NCI-H1417 (cell line): ENCODE results near the gene FGFRL1.

Experiments
- DNase-seq, 3 experiments: peaks; one replicate each; lab custom pipeline; 2025; lab: John Stamatoyannopoulos, UW

Gene FGFRL1

DNA sequence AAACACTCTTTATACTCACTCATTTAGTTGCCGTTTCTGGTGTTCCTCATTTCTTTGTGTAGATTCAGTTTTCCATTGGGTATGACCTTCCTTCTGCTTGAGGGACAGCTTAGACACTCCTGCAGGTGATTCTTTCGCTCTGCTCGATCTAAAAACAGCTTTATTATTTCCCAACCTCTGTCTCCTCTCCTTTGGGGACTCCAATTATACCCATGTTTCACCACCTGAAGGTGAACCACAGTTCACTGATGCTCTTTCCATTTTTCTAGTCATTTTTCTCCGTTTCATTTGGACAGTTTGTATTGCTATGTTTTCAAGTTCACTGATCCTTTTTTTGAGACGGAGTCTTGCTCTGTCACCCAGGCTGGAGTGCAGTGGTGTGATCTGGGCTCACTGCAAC, 4.6 kb upstream of the FGFRL1 start:
- DNase-seq, result no peak

DNA sequence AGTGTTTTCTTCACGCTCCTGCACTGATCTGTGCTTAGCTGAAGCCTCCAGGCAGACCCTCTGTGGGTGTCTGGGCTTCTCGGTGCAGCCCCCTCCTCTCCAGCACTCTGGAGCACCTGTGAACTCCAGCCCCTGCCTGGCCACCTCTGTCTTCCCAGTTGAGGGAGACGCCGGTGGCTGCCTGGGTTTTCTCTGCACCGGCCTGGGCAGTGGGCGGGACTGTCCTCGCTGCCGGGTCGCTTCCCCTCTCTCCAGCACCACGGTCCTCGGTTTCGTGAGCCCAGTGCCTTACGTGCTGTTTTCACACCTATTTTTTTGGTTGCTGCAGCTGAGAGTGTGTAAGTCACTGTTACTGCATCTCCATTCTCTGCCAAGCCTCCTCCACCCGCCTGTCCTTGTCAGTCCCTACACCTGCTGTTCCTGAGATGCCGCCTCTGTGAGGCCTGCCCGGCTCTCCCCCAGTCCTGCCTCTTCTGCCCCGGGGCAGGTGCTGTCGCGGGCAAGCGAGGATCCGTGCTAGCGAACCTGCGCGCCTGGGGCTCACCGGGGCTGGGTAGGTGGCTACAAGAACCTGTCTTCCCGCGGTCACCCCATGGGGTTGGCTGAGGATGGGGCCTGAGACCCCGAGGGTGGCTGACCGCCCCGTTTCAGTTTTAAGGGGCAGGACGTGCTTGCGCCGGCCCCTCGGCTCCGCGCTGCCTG, 2.4 kb upstream of the FGFRL1 start:
- peak in 2 of 3 experiments; percentile 31 to 50 for DNase-seq

DNA sequence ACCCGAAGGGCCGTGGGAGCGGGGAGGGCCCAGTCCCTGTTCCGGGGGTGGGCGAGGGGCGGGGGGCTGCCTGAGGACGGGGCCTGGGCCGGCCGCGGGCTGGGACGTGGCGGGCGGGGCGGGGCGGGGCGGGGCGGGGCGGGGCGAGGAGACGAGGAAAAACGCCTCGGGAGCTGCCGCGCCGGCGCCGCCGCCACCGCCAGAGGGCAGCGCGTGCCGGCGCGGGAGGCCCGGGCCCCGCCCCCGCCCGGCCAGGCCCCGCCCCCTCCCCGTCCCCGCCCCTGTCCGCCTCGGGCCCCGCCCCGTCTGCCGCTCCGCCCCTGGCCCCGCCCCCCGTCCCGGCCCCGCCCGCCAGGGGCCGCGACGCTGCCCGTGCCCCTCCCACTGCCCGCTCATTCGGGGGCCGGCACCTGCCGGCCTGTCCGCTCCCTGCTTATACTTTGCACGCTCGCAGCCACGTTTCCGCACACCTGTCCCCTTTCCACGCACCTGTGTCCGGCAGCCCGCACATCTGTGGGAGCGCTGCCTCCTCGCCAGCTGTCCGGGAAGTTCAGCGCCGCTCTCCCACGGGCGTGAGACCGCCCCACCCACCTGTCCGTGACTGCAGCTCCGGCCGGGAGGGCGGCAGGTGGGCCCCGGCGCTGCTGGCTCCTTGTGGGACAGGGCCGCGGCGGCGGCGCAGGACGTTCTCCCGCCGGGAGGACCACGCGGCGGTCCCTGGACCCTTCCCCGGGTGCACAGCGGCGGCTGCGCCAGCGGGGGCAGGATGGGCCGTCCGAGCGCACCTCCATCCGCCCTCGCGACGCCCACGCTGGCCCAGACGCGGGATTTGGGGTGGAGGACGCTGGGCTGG, 1.7 kb upstream of the FGFRL1 start:
- DNase-seq, result peak; percentile 53 to 64 (median 56)

DNA sequence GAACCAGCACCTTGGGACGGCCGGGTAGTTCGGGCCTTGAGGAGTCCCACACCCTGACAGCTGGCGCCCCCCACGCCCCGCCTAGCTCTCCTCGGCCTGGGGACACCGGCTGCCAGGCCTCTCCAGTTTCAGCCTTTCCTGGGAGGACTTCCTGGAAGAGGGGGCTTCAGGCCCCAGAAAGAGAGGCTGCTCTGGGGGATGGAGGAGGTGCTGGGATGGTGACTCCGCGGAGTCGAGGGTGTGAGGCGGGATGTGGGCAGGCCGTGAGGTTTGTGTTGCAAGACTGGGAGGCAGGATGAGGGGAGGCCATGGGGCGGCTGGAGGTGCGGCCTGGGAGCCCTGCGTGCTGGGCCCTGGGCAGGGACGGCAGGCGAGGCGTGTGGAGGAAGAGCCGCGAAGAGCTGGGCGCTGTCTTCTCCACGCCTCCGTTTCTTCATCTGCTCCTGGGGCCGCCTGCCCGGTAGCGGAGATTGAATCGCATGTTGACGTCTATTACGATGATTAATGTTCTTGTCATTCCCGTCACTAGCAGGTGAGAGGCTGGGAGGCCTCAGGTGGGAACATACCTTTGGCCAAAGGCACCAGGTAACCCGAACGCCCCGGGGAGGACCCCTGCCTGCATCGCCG, 918 bp upstream of the FGFRL1 start:
- peak; percentile 50 to 80 (median 79) for DNase-seq

DNA sequence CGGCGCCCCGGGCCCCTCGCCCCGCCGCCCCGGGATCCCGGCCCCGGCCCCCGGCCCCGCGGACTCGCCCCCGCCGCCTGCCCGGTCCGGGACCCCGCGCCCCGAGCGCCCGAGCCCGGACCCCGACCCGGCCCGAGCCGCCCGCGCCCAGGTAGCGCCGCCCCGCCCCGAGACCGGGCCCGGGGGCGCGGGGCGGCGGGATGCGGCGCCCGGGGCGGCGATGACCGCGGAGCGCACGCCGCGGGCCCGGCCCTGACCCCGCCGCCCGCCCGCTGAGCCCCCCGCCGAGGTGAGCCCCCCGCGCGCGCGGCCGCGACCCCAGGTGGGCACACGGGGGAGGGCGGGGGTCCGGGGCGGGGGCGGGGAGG, 224 bp downstream of the FGFRL1 start:
- DNase-seq, result no peak

DNA sequence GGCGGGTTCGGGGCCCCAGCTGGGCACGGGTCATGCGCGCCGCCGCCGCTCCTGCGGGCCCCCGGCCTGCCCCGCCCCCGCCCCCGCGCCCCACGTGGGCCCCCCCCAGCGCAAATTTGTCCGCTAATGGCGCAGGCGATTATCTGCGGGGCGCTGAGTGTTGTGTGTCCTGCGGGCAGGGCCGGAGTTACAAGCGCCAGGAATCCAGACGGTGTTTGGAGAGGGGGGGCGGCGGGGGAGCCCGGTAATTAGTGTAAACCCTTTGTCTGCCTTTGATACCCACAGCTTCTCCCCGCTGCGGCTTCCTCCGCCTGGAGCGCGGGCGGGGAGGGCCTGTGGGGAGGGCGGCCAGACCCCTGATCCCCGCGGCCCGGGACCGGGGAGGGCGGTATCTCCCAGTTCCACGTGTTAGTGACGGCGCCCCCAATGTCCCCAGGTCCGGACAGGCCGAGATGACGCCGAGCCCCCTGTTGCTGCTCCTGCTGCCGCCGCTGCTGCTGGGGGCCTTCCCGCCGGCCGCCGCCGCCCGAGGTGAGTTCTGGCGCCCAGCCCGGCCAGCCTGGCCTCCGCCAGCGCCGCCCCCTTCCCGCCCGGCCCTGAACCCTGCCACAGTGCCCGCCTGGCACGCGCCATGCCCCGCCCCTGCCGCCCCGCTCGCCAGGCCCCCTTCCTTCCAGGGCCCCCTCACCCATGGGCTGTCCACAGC, 761 bp downstream of the FGFRL1 start:
- peak in 2 of 3 experiments; percentile 46 to 57 for DNase-seq

DNA sequence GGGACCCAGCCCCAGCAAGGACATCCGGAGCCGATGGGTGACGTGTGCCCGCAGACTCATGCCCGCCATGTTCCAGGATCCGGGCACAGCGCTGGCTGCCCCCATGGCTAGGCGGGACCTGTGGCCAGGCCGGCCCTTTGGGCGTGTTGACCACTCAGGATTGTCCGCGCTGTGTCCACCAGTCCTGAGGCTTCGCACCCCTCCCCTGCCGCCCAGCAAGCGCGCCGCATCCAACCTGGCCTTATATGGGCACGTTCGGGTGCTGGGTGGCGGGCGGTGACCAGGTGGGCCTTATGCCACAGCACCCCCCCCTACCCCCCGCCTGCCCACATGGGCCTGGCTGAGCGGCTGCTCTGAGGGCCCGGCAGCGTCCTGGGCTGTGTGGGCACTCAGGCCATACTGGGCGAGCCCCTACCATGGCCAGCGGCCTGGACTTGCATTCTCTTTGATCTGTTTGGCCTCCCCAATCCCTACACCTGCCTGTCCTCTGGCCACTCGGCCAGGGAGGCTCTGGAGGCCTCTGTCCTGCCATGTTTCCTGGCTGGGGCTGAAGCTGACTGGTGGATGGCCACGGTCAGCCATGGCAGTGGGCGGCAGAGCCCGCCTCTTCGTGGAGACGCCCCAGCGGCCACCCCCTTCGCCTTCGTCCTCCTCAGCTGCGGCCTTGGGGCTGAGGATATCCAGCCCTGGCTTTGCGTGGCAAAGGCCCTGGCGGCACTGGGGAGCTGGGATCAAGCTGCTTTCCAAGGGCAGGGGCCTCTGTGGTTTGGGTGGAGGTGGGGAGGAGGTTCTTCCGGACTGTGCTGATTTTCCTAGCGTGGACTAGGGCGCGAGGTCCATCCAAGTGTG, 2.0 kb downstream of the FGFRL1 start:
- DNase-seq, result no peak

DNA sequence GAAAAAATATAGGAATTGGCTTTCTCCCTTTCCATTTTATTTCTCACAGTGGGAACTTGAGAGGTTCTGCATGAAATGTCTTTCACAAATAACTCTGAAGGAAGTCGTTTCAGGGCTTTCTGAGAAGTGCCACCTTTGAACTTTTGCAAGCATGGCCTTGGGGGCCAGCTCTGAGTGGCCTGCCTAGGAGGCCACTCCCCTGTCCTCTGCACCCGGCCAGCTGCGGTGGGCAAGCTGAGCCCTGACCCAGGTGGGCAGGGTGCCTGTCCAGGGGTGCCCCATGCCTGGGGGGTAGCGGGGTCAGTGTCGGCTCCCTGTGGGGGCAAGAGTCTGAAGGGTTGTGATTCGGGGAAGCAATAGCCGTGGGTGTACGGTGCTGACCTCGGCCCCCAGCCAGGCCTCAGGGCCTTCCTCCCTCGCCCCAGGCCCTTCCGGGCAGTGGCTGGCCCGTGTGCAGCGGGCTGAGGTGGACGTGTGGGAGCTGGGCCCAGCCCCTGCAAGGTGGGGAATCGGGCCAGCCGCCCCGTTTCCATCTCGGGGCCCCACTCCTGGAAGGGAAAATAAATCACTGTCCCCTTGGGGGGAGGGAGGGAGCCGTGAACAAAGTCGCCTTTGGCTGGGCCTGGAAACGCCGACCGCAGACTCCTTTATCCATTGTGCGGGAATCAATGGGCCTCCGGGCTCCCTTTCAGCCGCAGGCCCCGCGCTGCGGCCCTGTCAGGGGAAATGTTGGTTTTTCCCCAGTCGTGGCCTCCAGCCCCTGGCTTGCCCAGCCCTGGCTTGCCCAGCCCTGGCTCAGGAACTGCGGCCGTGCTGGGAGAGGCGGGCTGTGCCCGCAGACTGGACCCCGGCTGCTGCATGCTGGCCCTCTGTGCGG, 3.1 kb downstream of the FGFRL1 start:
- DNase-seq, result no peak

DNA sequence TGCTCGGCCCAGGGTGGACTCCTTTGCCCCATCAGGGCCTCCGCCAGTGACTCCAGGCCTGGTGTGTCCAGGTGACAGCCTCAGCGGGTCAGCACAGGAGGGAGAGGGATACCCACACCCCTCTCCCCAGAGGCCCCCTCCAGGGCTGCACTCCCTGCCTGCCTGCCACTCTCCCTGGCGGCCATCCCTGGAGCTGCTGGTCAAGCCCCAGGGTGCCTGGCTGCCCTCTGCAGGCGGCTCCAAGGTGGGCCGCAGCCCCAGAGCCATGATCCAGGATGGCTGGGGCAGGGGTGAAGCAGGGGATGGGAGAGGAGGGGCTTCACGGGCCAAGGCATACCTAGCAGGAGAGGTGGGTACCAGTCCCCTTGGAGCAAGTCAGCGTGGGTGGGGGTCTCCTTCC, 3.8 kb downstream of the FGFRL1 start:
- DNase-seq, result no peak

DNA sequence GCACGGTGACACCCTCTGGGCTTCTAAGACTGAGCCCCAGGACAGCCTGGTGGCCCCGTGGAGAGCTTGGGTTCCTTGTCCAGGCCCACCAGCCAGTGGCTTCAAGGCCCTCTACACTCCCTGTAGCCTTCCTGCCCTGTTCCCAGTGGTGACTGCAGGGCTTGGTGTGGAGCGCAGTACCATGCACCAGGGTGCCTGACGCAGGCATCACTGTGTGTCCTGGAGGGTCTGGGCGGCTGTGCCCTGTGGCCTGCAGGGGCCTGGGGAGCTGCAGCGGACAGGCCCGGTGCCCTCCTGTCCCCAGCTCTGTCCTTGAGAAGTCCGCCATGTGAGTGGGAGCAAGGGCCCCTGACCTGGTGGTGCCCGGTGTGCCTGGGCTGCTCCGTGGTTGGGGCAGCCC, 4.3 kb downstream of the FGFRL1 start:
- no peak for DNase-seq

DNA sequence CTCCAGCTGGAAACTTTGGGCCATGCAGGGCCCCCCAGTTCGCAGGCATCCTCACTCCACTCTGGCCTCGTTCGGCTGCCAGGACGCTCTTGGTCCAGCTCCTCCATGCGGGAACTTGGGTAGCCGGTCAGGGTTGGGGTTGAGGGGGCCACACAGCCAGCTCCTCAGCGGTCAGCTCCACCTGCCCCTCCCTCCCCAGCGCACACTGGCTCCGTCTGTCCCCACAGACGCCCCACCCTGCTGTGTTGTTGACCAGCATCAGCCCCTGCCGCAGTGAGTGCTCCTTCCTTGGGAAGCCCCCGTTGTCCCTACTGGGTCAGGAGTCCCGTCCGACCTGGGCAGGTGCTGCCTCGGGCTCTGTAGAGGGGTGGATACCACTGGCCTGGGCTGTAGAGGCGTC, 5.8 kb downstream of the FGFRL1 start:
- DNase-seq, result no peak

DNA sequence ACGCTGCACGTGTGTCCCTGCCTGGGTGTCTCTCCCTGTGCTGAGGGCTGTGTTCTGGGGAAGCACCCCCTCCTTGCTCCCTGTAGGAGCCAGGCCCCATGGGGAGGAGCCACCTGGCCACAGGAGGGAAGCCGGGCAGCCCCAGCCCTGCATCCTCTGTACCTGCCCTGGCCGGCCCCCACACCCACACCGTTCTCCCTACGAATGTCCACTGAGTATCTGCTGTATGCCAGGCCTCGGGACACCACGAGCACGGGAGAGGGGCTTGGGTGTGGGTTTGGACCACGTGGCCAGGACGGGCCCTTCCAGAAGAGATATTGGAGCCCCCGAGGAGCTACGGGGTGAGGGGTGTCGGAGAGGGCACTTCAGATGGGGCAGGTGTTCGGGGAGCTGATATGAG, 6.3 kb downstream of the FGFRL1 start:
- no peak for DNase-seq

DNA sequence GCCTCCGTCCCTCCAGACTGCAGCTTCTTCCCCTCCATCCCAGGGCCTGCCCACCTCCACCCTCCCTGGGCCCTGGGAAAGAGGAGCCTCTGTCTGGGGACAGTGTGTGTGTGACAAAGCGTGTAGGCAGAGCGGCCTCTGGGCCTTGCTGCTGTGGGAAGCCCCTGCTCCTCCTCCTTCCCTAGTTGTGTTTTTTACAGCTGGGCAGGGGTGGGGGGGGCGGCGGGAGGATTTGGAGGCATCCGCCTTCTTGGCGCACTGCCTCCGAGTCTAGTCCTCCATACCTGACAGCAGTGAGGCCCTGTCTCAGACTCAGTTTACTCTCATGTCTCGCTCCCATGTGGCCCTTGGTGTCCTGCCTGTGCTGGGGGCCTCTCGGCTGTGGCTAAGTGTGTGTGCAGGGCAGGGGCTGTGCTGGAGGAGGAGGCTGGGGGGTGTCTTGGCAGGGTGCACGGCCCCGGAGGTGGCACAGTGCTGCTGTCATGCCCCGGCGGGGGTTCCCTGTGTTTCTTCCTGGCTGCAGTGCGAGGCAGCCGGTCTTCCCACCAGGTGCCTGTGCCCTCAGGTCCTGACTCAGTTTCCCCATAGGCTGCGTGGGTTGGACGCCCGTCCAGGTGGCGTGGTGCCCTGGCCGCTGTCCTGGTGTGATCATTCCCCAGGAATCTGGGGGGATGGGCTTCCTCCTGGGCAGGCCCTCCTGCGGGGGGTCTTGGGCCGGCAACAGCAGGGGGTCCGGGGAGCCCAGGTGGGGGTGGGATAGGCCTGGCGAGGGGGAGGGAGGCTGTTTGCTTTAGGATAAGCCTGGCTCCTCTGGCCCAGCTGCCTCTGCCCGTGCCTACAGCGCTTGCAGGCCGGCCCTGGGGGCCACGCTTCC, 7.0 kb downstream of the FGFRL1 start:
- peak in 1 of 3 experiments; percentile 12 for DNase-seq

DNA sequence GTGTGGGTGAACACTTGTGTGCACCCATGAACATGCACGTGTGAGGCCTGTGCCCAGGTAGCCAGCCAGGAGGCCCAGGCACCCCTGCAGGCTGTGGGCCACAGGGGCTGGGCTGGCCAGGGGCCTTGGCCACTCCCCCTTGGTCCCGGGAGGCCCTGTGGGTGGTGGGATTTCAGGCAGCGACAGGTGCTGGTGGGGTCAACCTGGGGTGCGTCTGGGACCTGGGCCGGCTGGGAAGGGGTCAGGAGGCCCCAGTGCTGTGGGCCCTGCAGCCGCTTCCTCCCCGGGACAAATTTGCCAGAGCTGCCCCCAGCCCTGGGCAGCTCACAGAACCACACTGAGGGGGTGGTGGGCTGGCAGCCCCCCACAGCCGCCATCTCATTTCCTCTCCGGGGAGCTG, 7.9 kb downstream of the FGFRL1 start:
- no peak for DNase-seq

DNA sequence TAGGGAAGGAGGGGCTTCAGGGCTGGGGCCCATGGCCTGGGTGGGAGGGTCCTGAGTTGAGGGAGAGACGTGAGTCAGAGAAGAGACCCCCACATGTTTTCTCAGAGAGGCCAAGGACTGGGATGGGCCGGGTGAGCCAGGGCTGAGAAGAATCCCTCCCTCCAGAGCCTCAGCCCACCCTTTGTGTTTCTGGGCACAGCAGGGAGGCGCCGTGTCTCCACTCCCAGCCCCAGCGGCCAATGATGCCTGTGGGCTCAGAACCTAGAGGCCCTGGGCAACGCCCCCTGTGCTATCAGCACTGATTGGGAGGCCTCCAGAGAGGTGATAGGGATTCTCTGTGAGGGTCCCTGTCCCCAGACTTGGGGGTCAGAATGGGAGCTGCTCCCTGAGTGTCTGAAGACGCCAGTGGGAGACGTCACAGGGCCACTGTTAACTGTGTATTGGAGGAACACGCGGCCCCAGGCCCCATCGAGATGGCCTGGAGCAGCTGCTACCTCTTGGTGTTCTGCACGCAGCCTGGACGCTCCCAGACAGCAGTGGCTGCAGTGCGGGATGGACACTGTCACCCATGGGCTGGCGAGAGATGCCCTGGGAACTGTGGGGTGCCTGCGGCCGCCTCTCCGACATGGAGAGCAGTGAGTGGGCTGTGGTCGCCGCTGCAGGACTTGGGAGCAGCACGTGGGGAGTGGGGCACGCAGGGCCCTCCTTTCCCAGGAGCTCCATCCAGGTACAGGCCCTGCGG, 8.5 kb downstream of the FGFRL1 start:
- DNase-seq, result no peak

DNA sequence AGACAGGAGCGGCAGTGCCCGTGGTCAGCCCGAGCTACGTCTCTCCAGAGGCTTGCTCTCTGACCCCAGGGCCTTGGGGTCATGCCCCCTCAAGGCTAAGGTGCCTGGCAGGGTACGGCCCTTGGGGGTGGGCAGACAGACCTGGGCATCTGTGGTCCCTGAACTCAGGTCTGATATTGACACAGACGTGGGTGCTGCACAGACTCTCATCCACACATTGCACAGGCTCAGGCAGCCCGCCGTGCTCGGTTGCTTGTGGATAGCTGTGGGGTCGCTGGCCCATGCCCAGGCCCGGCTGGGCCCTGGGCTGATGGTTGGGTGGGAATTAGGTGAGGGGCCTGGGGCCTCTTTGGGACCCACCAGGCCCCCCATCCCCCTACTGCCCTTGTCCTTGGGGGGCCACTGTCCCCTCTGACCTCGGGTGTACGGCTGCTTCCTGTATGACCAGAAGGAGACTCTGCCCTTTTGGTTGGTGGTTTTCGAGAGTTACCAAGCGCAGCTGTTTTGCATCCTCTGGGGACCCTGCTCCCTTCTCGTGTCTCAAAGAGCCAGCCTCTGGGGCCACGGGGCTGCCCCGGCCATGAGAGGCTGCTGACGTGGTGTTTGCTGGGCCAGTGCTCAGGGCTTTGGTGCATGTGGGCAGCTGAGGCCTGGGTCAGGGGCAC, 10.1 kb downstream of the FGFRL1 start:
- DNase-seq, result no peak

DNA sequence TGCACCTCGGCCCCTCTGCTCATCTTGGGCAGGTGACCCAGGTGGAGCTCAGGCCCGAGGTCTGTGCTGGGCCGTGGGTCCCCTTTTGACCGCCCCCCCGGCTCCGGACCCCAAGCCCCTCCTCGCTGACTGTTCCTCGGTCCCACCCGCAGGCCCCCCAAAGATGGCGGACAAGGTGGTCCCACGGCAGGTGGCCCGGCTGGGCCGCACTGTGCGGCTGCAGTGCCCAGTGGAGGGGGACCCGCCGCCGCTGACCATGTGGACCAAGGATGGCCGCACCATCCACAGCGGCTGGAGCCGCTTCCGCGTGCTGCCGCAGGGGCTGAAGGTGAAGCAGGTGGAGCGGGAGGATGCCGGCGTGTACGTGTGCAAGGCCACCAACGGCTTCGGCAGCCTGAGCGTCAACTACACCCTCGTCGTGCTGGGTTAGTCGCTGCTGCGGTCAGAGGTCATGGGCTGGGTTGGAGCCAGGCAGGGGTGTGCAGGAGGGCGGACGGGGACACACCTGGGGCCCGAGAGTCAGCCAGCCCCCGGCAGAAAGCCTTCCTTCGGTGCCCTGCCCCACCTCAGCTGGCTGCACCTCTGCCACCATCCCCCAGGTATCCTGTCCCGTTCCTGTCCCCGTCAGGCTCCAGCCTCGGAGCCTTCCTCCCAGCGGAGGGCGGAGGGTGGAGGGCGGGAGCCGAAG, 10.8 kb downstream of the FGFRL1 start:
- DNase-seq, result no peak

DNA sequence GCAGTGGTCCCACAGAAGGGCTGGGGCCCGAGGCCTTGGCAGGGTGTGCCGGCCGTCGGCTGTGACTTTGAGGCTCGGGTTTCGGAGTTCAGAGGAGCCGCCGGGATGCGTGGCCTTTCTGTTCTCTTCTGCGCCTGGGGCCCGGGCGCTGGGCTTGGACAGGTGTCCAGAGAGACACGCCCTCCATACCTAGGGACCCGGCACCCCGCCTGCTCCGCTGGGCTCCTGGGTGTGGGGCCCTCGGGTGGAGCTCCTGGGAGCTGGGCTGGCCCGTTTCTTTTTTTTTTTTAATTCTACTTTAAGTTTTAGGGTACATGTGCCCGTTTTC, 11.3 kb downstream of the FGFRL1 start:
- DNase-seq, result no peak
